Tibial nerve (tissue), 4 donors: Measurements from ENCODE around the gene C16orf95. TPM values are rescaled to one million over a fixed set of nuclear protein-coding genes. Genes with fewer than 3 reads are reported as not detected.

Experiments used
- DNase-seq, 2 donors: peaks; one replicate each; pipeline ENCODE4 v3.0.0-alpha.2; 2019; ENCODE audit warnings: low spot score in 2 of 2
- H3K27ac ChIP-seq, 4 donors: fragments of 200-600 bp; sonication (generic) in 3 of 4; one replicate each; pipeline ENCODE4 v1.5.1; 2017 to 2019; ENCODE audit warnings: mild to moderate bottlenecking in 1 of 4
- H3K27me3 ChIP-seq, 2 donors: fragments of 200-600 bp; sonication (generic) in 1 of 2; one replicate each; pipeline versions ENCODE4 v1.5.1 to v1.6.0; 2017 to 2019
- H3K36me3 ChIP-seq, 3 donors: fragments of 200-600 bp; sonication (generic); one replicate each; pipeline ENCODE4 v1.5.1; 2018 to 2019
- H3K4me1 ChIP-seq, 4 donors: fragments of 200-600 bp; sonication (generic) in 3 of 4; one replicate each; pipeline ENCODE4 v1.5.1; 2017 to 2019
- H3K4me3 ChIP-seq, 4 donors: fragments of 200-600 bp; sonication (generic) in 3 of 4; one replicate each; pipeline ENCODE4 v1.5.1; 2017 to 2019; ENCODE audit warnings: mild to moderate bottlenecking in 1 of 4, moderate library complexity in 1 of 4
- H3K9me3 ChIP-seq, 4 donors: fragments of 200-600 bp; sonication (generic) in 3 of 4; one replicate each; pipeline ENCODE4 v1.5.1; 2017 to 2019
- CTCF ChIP-seq, 5 experiments: fragments of 200-600 bp in 3 of 5; fragments of 450-650 bp in 2 of 5; sonication (generic) in 3 of 5; IDR thresholded peaks; one replicate each; pipeline ENCODE4 v1.5.1; 2016 to 2019; ENCODE audit warnings: antibody characterized with exemption in 5 of 5, mild to moderate bottlenecking in 3 of 5, moderate library complexity in 2 of 5
- EP300 ChIP-seq, 2 donors: sonication (generic); formaldehyde crosslinking; IDR thresholded peaks; one replicate each; pipeline ENCODE4 v1.6.1; 2017; ENCODE audit warnings: antibody characterized with exemption in 2 of 2, mild to moderate bottlenecking in 1 of 2
- POLR2A ChIP-seq, 2 donors: fragments of 450-650 bp; IDR thresholded peaks; one replicate each; pipeline ENCODE4 v1.6.1; 2017; ENCODE audit warnings: antibody characterized with exemption in 2 of 2, mild to moderate bottlenecking in 2 of 2, moderate library complexity in 2 of 2
- WGBS, 2 donors: methylation state at CpG; one replicate each; pipeline ENCODE4 v1.1.5; 2018; 5-methylcytosine and 5-hydroxymethylcytosine counted together
- total RNA-seq, 4 donors: library from RNA; depleted of rRNA; stranded (reverse); fragments of >200 nt; gene quantifications; one replicate each; pipeline ENCODE4 v1.1.0, GENCODE V29; 2016

C16orf95 gene
- total RNA-seq, 4 donors from 2014 or later, result 0.44 to 9.8 (median 2.6) TPM

DNA sequence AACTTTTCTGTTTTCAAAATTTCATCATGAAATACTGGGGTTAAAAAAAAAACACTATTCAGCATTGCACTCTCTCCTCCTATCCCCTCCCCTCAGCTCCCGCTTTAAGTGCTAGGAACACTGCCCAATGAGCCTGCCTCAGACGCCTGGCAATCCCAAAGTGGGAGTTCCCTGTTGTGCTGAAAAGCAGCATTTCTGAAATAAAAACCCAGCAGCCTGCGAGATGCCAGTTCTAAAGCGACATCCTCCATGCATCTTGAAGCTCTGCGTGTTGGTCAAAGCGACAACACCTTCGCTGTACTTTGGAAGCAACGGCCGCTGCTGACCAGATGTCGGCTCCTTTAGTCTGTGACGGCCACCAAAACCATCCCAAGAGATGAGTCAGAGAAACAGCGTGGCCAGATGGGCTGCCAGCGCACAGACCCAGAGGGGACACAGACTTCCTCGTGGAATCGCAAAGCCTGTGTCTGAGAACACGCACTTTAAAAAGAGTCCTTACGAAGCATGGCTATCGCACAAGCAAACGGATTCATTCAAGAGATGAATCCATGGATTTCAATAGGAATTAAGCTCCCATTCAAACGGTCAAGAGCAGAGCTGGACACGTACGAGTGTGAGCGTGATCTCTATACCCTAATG lies 33.6 kb upstream of the C16orf95 start:
- Histone ChIP-seq H3K36me3 (peaks cover 0 to 73% (median 0%) of the 10 kb centered on the region in 3 donors), H3K4me3 (no peak overlapping the region), H3K27ac (no peak overlapping the region), H3K9me3 (no peaks in the 10 kb centered on the region), H3K4me1 (peaks cover 0 to 17% (median 0%) of the 10 kb centered on the region in 4 donors), H3K27me3 (no peaks in the 10 kb centered on the region)
- no peak for DNase-seq
- no peak for TF ChIP-seq EP300 (IDR thresholded peaks at IDR 0.05)
- 63 to 65% methylated on average over 23 of the region's 23 CpGs for WGBS, 2 donors

DNA sequence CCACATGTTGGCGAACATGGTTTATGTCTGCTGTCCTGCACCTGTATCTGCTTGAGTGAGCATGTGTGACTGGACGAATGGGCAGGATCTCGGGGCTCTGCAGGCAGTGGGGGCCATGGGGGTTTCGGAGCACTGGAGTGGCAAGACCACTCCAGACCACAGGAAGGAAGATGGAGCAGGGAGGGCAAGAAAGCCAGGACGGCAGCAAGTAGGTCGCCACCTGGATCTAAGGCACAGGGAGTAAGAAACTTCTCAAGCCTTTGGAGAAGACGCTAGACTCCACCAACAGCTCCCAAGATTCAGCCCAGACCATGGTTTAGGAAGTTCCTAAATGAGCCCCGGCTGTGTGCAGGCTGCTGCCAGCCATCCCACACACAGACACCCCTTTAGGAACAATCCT lies 32.8 kb upstream of the C16orf95 start:
- 78 to 85% methylated on average over 8 of the region's 8 CpGs for WGBS, 2 donors
- H3K4me3 ChIP-seq, result no peak overlapping the region
- H3K27ac ChIP-seq, result no peak overlapping the region
- peaks cover 0 to 24% (median 3%) of the 10 kb centered on the region in 4 donors for H3K4me1 ChIP-seq
- H3K9me3 ChIP-seq, result no peaks in the 10 kb centered on the region
- no peak for DNase-seq
- TF ChIP-seq POLR2A (IDR thresholded peaks at IDR 0.05) (no peak), CTCF (IDR thresholded peaks at IDR 0.05) (no peak), EP300 (IDR thresholded peaks at IDR 0.05) (no peak)
- peaks cover 0 to 71% (median 0%) of the 10 kb centered on the region in 3 donors for H3K36me3 ChIP-seq
- H3K27me3 ChIP-seq, result no peaks in the 10 kb centered on the region

- H3K27me3 ChIP-seq, result no peaks in the 10 kb centered on the region
- DNase-seq, result no peak
- peaks cover 0 to 68% (median 0%) of the 10 kb centered on the region in 3 donors for H3K36me3 ChIP-seq
- WGBS, 2 donors, result 88 to 94% methylated on average over 9 to 13 of the region's 13 CpGs
- H3K4me3 ChIP-seq, result no peak overlapping the region
- H3K9me3 ChIP-seq, result no peaks in the 10 kb centered on the region
- H3K4me1 ChIP-seq, result peaks cover 0 to 35% (median 3%) of the 10 kb centered on the region in 4 donors
- TF ChIP-seq CTCF (IDR thresholded peaks at IDR 0.05), result no peak
- TF ChIP-seq EP300 (IDR thresholded peaks at IDR 0.05), result no peak
- no peak for TF ChIP-seq POLR2A (IDR thresholded peaks at IDR 0.05)
- no peak overlapping the region for H3K27ac ChIP-seq
Observed at GRCh38 chr16:87348616-87349157, 31.5 kb upstream of the C16orf95 start.

DNA sequence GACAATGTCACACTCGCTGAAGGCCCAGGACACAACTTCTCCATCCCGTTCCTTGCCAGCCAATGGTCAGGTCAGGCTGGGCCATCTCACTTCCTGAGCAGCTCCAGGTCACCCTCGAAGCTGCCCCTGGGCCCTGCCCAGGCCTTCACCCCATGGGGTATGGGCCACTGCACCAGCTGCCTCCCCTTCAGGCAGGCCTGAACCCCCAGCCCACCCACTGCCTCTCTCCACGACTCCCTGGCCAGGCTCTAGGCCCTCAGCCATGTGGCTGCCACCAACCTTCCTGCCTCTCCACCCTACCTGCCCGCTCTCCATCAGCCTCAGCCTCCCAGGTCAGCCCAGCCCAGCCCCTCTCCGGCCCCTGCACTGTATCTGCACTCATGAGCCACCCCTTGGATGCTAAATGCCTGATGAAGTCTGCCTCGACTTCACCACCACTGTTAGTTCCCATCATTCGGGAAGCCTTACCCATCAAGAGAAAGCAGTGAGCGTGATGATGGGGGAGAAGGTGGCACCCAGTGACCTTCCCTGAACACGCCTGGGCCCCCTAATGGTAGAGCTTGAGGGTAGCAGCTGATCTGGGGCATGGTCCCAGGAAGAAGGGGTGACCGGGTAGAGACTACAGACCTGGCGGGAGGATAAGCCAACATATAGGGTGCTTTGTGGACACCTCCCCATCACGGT lies 30.9 kb upstream of the C16orf95 start:
- peaks cover 0 to 35% (median 3%) of the 10 kb centered on the region in 4 donors for H3K4me1 ChIP-seq
- H3K4me3 ChIP-seq, result no peak overlapping the region
- no peak for DNase-seq
- no peaks in the 10 kb centered on the region for H3K27me3 ChIP-seq
- WGBS, 2 donors, result 87 to 94% methylated on average over 13 of the region's 13 CpGs
- H3K36me3 ChIP-seq, result peaks cover 0 to 68% (median 4%) of the 10 kb centered on the region in 3 donors
- TF ChIP-seq POLR2A (IDR thresholded peaks at IDR 0.05), result no peak
- no peak for TF ChIP-seq CTCF (IDR thresholded peaks at IDR 0.05)
- no peak for TF ChIP-seq EP300 (IDR thresholded peaks at IDR 0.05)
- no peaks in the 10 kb centered on the region for H3K9me3 ChIP-seq
- no peak overlapping the region for H3K27ac ChIP-seq

DNA sequence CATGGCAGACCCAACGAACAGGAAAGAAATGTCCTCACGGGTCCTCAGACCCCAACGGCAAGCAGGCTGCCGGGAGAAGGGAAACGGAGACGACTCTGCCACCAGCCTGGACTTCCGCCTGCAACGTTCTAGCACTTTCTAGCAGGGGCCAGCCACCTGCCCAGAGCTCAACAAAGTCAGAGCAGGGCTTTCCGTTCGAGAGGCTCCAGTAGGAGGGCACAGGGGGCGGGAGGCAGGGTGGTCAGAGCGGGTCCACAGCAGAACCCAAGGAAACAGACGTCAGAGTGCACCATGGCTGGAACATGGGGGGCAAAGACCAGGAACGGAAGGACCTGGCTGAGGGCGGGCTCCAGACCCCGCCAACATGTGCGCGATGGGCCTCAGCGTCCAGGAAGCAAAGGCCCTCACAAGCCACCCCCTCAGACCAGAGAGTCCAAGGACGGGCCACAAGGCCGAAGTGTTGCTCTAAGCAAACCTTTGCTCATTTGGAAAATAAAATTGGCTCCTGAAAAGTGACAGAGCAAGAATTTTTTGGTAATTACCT lies 29.4 kb upstream of the C16orf95 start:
- H3K4me1 ChIP-seq, result peaks cover 0 to 35% (median 3%) of the 10 kb centered on the region in 4 donors
- H3K4me3 ChIP-seq, result no peak overlapping the region
- H3K27me3 ChIP-seq, result no peaks in the 10 kb centered on the region
- DNase-seq, result no peak
- TF ChIP-seq CTCF (IDR thresholded peaks at IDR 0.05), result no peak
- no peaks in the 10 kb centered on the region for H3K9me3 ChIP-seq
- peaks cover 0 to 75% (median 6%) of the 10 kb centered on the region in 3 donors for H3K36me3 ChIP-seq
- H3K27ac ChIP-seq, result no peak overlapping the region
- 91 to 92% methylated on average over 21 of the region's 21 CpGs for WGBS, 2 donors
